Left colon (tissue), 2 donors: ENCODE measurements around the gene NFIX. TPM values are rescaled to one million over a fixed set of nuclear protein-coding genes. Genes with fewer than 3 reads are reported as not detected.
A peak's percentile ranks its signal among the peaks of the same experiment; 100 is the strongest.
"Not testable (repeated sequence)": the region's sequence is repeated elsewhere in the genome, so short reads cannot be mapped to it uniquely, and the experiment has no call there.

Source experiments
- ATAC-seq: fragments of 200-7000 bp; cut with Tn5 transposase; one replicate; pipeline ENCODE4 v1.9.1; 2020; ENCODE audit warnings: mild to moderate bottlenecking, moderate library complexity
- DNase-seq, 2 donors: peaks; one replicate each; pipeline ENCODE4 v3.0.0-alpha.2; 2020
- intact Hi-C, 2 donors: fragments of 100-400 bp; cut with DNase I in 1 of 2; cut with micrococcal nuclease in 1 of 2; formaldehyde crosslinking; loops; one replicate each; pipeline versions ENCODE4 v1.11.2 to v1.14.0; 2022; cut with DNase I, micrococcal nuclease
- total RNA-seq, 2 donors: library from RNA; stranded (reverse); fragmentation: NEBNext Ultra II Directional; extraction: Animal tissue kit (Norgen Biotek cat#: 25700); gene quantifications; one replicate each; pipeline ENCODE4 v1.2.1, GENCODE V29; 2021
- donor health status: DM: no; HTN: no; CAD: no.
- donor health status: DM: yes; HTN: yes; CAD: no.

The NFIX gene
- total RNA-seq, 2 donors from 2014 or later: 49.8 to 61.7 TPM

GRCh38 chr19:12956446-12957388, 38.6 kb upstream of the NFIX start, which contains the start of gene GADD45GIP1:
TSS of gene GADD45GIP1 (minus strand) at chr19:12957223. CDS start at chr19:12957212, 11 bp downstream.
- DNase-seq: peak; percentile 72 to 84
- intact Hi-C loops: no loop called here
- peak; percentile 90 for ATAC-seq

- ATAC-seq (peak; percentile 34), DNase-seq (peak in 1 of 2 donors; percentile 43)
- intact Hi-C loops: not testable (repeated sequence)
Measured at GRCh38 chr19:12957389-12957952, 37.8 kb upstream of the NFIX start.

GRCh38 chr19:12959481-12959880, 35.8 kb upstream of the NFIX start:
- ATAC-seq: no peak
- no peak for DNase-seq
- intact Hi-C loops: no loop called here

- intact Hi-C loops: loop anchor here in 1 of 2 donors (10.0 kb wide), 1 partner anchor 80 kb away; the partner anchor contains the start of genes DNASE2 and KLF1
- ATAC-seq (peak; percentile 94), DNase-seq (peak; percentile 71 to 86)
Measured at GRCh38 chr19:12965017-12965811, 30.1 kb upstream of the NFIX start.

- no peak for ATAC-seq
- intact Hi-C loops: loop anchor here in 1 of 2 donors (10.0 kb wide), 1 partner anchor 81 kb away; the partner anchor contains the start of genes DNASE2 and KLF1
- DNase-seq: no peak
Measured at GRCh38 chr19:12965812-12966135, 29.5 kb upstream of the NFIX start.

GRCh38 chr19:12967907-12968306, 27.4 kb upstream of the NFIX start:
- intact Hi-C loops: loop anchor here in 1 of 2 donors (10.0 kb wide), 1 partner anchor 83 kb away; the partner anchor contains the start of genes DNASE2 and KLF1
- DNase-seq (no peak), ATAC-seq (no peak)

- peak; percentile 11 to 53 for DNase-seq
- intact Hi-C loops: loop anchor here in 1 of 2 donors (10.0 kb wide), 1 partner anchor 85 kb away; the partner anchor contains the start of genes DNASE2 and KLF1
- no peak for ATAC-seq
Measured at GRCh38 chr19:12969292-12969988, 25.8 kb upstream of the NFIX start, which contains the start of gene DAND5. TSS of gene DAND5 (plus strand) at chr19:12969576. CDS start at chr19:12969661, 85 bp downstream.

- DNase-seq: no peak
- ATAC-seq: no peak
- intact Hi-C loops: no loop called here
Measured at GRCh38 chr19:12970070-12970820, 25.0 kb upstream of the NFIX start.

- ATAC-seq (no peak), DNase-seq (no peak)
- intact Hi-C loops: no loop called here
Measured at GRCh38 chr19:12973236-12973635, 22.0 kb upstream of the NFIX start.

- peak; percentile 30 for ATAC-seq
- intact Hi-C loops: no loop called here
Measured at GRCh38 chr19:12974301-12975220, 20.7 kb upstream of the NFIX start.

GRCh38 chr19:12975221-12975741, 20.0 kb upstream of the NFIX start:
- no peak for ATAC-seq
- DNase-seq: no peak
- intact Hi-C loops: no loop called here

More at GRCh38 chr19:12974301-12975220, 20.7 kb upstream of the NFIX start:
- DNase-seq: no peak

- ATAC-seq, DNase-seq, intact Hi-C loops: not testable (repeated sequence)
Measured at GRCh38 chr19:12976109-12976508, 19.2 kb upstream of the NFIX start.

- no peak for DNase-seq
- no peak for ATAC-seq
Measured at GRCh38 chr19:12979974-12980373, 15.3 kb upstream of the NFIX start.

GRCh38 chr19:12982648-12983047, 12.6 kb upstream of the NFIX start:
- ATAC-seq (no peak), DNase-seq (no peak)
- intact Hi-C loops: loop anchor here (5.0 to 10.0 kb wide), 4 partner anchors 52 to 282 kb away; no protein-coding TSS in a partner anchor

More at GRCh38 chr19:12979974-12980373, 15.3 kb upstream of the NFIX start:
- intact Hi-C loops: loop anchor here (5.0 to 10.0 kb wide), 4 partner anchors 55 to 285 kb away; no protein-coding TSS in a partner anchor

- no peak for ATAC-seq
- DNase-seq: no peak
- intact Hi-C loops: loop anchor here (5.0 to 10.0 kb wide), 4 partner anchors 52 to 282 kb away; no protein-coding TSS in a partner anchor
Measured at GRCh38 chr19:12983091-12983490, 12.2 kb upstream of the NFIX start.
